Glutamatergic neuron (in vitro differentiated cells): Measurements from ENCODE around the gene CDC42BPA. TPM values are rescaled to one million over a fixed set of nuclear protein-coding genes. Genes with fewer than 3 reads are reported as not detected.
A peak's percentile ranks its signal among the peaks of the same experiment; 100 is the strongest.

Source experiments
- DNase-seq: peaks from one replicate; pipeline ENCODE4 v3.0.0; 2022
- H3K27ac Mint-ChIP-seq: one replicate; pipeline ENCODE4 v1.8.0; 2020; ENCODE audit warnings: mild to moderate bottlenecking, mixed read lengths, inconsistent platforms; ENCODE audit not compliant: unreplicated experiment
- H3K27me3 Mint-ChIP-seq: one replicate; pipeline ENCODE4 v1.8.0; 2020; ENCODE audit warnings: mild to moderate bottlenecking, moderate library complexity, mixed read lengths, inconsistent platforms; ENCODE audit not compliant: unreplicated experiment
- H3K36me3 Mint-ChIP-seq: one replicate; pipeline ENCODE4 v1.8.0; 2020; ENCODE audit warnings: mild to moderate bottlenecking, mixed read lengths, inconsistent platforms; ENCODE audit not compliant: unreplicated experiment
- H3K4me1 Mint-ChIP-seq: one replicate; pipeline ENCODE4 v1.8.0; 2020; ENCODE audit warnings: mild to moderate bottlenecking, low read depth, mixed read lengths, inconsistent platforms; ENCODE audit not compliant: unreplicated experiment
- H3K4me3 Mint-ChIP-seq: one replicate; pipeline ENCODE4 v1.8.0; 2020; ENCODE audit warnings: mild to moderate bottlenecking, mixed read lengths, inconsistent platforms; ENCODE audit not compliant: unreplicated experiment
- H3K9me3 Mint-ChIP-seq: one replicate; pipeline ENCODE4 v1.8.0; 2020; ENCODE audit warnings: mild to moderate bottlenecking, moderate library complexity, mixed read lengths, inconsistent platforms; ENCODE audit not compliant: unreplicated experiment
- CTCF ChIP-seq: fragments of 200-600 bp; sonication (generic); IDR thresholded peaks from one replicate; pipeline ENCODE4 v1.5.0; 2021; ENCODE audit not compliant: partially characterized antibody, unreplicated experiment
- total RNA-seq: library from RNA; stranded (reverse); fragmentation: NEBNext Ultra II Directional; extraction: Animal tissue kit (Norgen Biotek cat#: 25700); gene quantifications from one replicate; pipeline ENCODE4 v1.2.1, GENCODE V29; 2021; ENCODE audit not compliant: unreplicated experiment

The CDC42BPA gene
- total RNA-seq, 1 donor from 2014 or later = 66.0 TPM

- DNase-seq = no peak
- H3K27ac Mint-ChIP-seq = peak overlapping the region; percentile 24
- no peak for TF ChIP-seq CTCF
- H3K4me1 Mint-ChIP-seq = peaks cover 45% of the 10 kb centered on the region
- H3K27me3 Mint-ChIP-seq = peaks cover 9% of the 10 kb centered on the region
- H3K4me3 Mint-ChIP-seq = peak overlapping the region; percentile 88
- peaks cover 22% of the 10 kb centered on the region for H3K9me3 Mint-ChIP-seq
- H3K36me3 Mint-ChIP-seq = no peaks in the 10 kb centered on the region
Measured at GRCh38 chr1:226940806-226941067, 377.6 kb downstream of the CDC42BPA start.

- peak within 1 kb of the TSS; percentile 91 for H3K27ac Mint-ChIP-seq
- H3K9me3 Mint-ChIP-seq = peaks cover 24% of the 10 kb centered on the region
- TF ChIP-seq CTCF = no peak
- peaks cover 9% of the 10 kb centered on the region for H3K27me3 Mint-ChIP-seq
- peak within 1 kb of the TSS; percentile 90 for H3K4me3 Mint-ChIP-seq
- peaks cover 4% of the 10 kb centered on the region for H3K36me3 Mint-ChIP-seq
- peaks cover 40% of the 10 kb centered on the region for H3K4me1 Mint-ChIP-seq
- peak; percentile 100 for DNase-seq
Measured at GRCh38 chr1:226940029-226940805, 378.1 kb downstream of the CDC42BPA start, which contains the start of gene COQ8A. COQ8A (plus strand) TSS chr1:226940294; CDS start chr1:226961386, 21,092 bp downstream.

Other genes with a start within 250 kb of the CDC42BPA start
- gene ZNF678, start 245.1 kb upstream of the CDC42BPA start, total RNA-seq = 17.5 TPM